KMS-11 (cell line): ENCODE data around the gene RCAN2.

ENCODE experiments used
- H2AFZ ChIP-seq: fragments of 200-600 bp; sonication (generic); 2 replicates; pipeline ENCODE4 v1.6.1; 2016; ENCODE audit warnings: antibody characterized with exemption, mixed run types, low read depth
- H3K27ac ChIP-seq: fragments of 200-600 bp; sonication (generic); 2 replicates; pipeline ENCODE4 v1.6.1; 2016; ENCODE audit warnings: mild to moderate bottlenecking, mixed run types
- H3K27me3 ChIP-seq: fragments of 200-600 bp; sonication (generic); 2 replicates; pipeline ENCODE4 v1.6.1; 2017; ENCODE audit warnings: mild to moderate bottlenecking, low read depth, mixed run types, moderate library complexity; ENCODE audit not compliant: insufficient read depth
- H3K36me3 ChIP-seq: fragments of 200-600 bp; sonication (generic); 2 replicates; pipeline ENCODE4 v1.6.1; 2017; ENCODE audit warnings: mild to moderate bottlenecking, mixed run types; ENCODE audit not compliant: insufficient read depth
- H3K4me1 ChIP-seq: fragments of 200-600 bp; sonication (generic); 2 replicates; pipeline ENCODE4 v1.6.1; 2016; ENCODE audit warnings: mild to moderate bottlenecking, low read depth, mixed run types; ENCODE audit not compliant: poor library complexity, severe bottlenecking
- H3K4me2 ChIP-seq: fragments of 200-600 bp; sonication (generic); 2 replicates; pipeline ENCODE4 v1.7.0; 2016; ENCODE audit warnings: mild to moderate bottlenecking, mixed run types
- H3K4me3 ChIP-seq: fragments of 200-600 bp; sonication (generic); IDR thresholded peaks from 2 replicates; pipeline ENCODE4 v1.6.1; 2017; ENCODE audit warnings: low read depth, low read length, mixed read lengths; ENCODE audit not compliant: insufficient read depth
- H3K79me2 ChIP-seq: fragments of 200-600 bp; sonication (generic); 2 replicates; pipeline ENCODE4 v1.6.1; 2016; ENCODE audit warnings: low read depth, mixed run types; ENCODE audit not compliant: insufficient read depth
- H3K9ac ChIP-seq: fragments of 200-600 bp; sonication (generic); 2 replicates; pipeline ENCODE4 v1.6.1; 2016; ENCODE audit warnings: mild to moderate bottlenecking, mixed run types
- H4K20me1 ChIP-seq: fragments of 200-600 bp; sonication (generic); 2 replicates; pipeline ENCODE4 v1.6.1; 2016; ENCODE audit warnings: mild to moderate bottlenecking, mixed run types; ENCODE audit not compliant: insufficient read depth
- CTCF ChIP-seq: fragments of 200-600 bp; sonication (generic); conservative IDR thresholded peaks from 2 replicates; pipeline ENCODE4 v1.6.1; 2017; ENCODE audit warnings: low read depth, mild to moderate bottlenecking, antibody characterized with exemption, low read length, moderate library complexity, mixed read lengths

RCAN2 gene

DNA sequence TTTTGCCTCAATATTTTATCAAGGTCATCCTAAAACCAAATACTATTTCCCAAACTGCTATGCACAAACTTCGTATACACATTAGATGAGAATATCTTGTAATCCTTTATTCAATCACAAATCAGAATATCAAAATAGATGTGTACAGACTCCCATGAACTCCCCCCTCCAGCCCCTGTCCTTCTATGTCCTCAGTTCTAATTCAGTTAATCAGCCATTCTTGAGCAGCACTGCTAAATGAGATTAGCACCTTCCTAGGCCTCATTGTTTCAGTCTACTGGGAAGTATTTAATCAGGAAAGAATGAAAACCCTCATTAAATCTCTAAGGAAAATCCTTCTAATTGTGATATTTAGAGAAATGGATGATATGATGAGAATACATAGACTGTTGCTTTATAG, 36.6 kb downstream of the RCAN2 start:
- no peak overlapping the region for H3K4me2 ChIP-seq
- H3K4me1 ChIP-seq: no peaks in the 10 kb centered on the region
- no peak overlapping the region for H2AFZ ChIP-seq
- H4K20me1 ChIP-seq: no peaks in the 10 kb centered on the region
- H3K79me2 ChIP-seq: no peaks in the 10 kb centered on the region
- no peaks in the 10 kb centered on the region; the same call in 1 of the 2 replicates for H3K36me3 ChIP-seq
- no peaks in the 10 kb centered on the region for H3K27me3 ChIP-seq
- H3K27ac ChIP-seq: no peak overlapping the region
- no peak overlapping the region for H3K4me3 ChIP-seq
- no peak overlapping the region for H3K9ac ChIP-seq
- no peak for TF ChIP-seq CTCF

GRCh38 chr6:46453741-46454316, 37.4 kb downstream of the RCAN2 start:
- no peaks in the 10 kb centered on the region for H4K20me1 ChIP-seq
- no peak overlapping the region for H3K9ac ChIP-seq
- H3K4me1 ChIP-seq: no peaks in the 10 kb centered on the region
- H3K27ac ChIP-seq: no peak overlapping the region
- H3K79me2 ChIP-seq: no peaks in the 10 kb centered on the region
- no peak for TF ChIP-seq CTCF
- no peak overlapping the region for H2AFZ ChIP-seq
- no peak overlapping the region for H3K4me2 ChIP-seq
- no peak overlapping the region for H3K4me3 ChIP-seq
- no peaks in the 10 kb centered on the region for H3K27me3 ChIP-seq
- H3K36me3 ChIP-seq: no peaks in the 10 kb centered on the region; the same call in 1 of the 2 replicates

GRCh38 chr6:46453216-46453615, 38.0 kb downstream of the RCAN2 start:
- H2AFZ ChIP-seq: no peak overlapping the region
- no peaks in the 10 kb centered on the region for H3K27me3 ChIP-seq
- no peak overlapping the region for H3K27ac ChIP-seq
- no peaks in the 10 kb centered on the region for H3K79me2 ChIP-seq
- H3K36me3 ChIP-seq: no peaks in the 10 kb centered on the region; the same call in 1 of the 2 replicates
- no peaks in the 10 kb centered on the region for H3K4me1 ChIP-seq
- no peak for TF ChIP-seq CTCF
- no peaks in the 10 kb centered on the region for H4K20me1 ChIP-seq
- H3K9ac ChIP-seq: no peak overlapping the region
- H3K4me2 ChIP-seq: no peak overlapping the region
- H3K4me3 ChIP-seq: no peak overlapping the region

DNA sequence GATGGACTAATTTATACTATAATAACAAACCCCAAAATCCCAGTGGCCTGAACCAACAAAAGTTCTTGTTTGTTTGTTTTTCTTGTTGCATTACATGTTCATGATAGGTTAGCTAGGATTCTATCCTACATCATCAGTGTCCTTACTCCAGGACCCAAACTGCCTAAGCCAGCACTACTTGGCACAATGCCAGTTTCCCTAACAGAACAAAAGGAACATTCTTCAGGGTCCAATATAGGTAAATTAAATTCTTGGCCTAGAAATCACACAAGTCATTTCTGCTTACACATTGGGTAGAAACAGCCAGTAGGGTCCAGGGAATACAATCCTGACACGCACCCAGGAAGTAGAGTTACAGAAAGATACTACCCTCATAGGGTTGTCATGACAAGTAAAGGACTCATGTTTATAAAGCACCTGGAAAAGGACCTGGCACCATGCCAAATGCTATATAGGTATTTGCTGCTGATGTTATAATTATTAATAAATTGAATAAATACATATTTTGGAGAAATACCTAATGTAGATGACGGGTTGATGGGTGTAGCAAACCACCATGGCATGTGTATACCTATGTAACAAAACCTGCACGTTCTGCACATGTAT, 38.8 kb downstream of the RCAN2 start:
- Histone ChIP-seq H3K4me2 (no peak overlapping the region), H2AFZ (no peak overlapping the region), H3K36me3 (no peaks in the 10 kb centered on the region; the same call in 1 of the 2 replicates), H3K4me3 (no peak overlapping the region), H3K27ac (no peak overlapping the region), H4K20me1 (no peaks in the 10 kb centered on the region), H3K9ac (no peak overlapping the region), H3K79me2 (no peaks in the 10 kb centered on the region), H3K27me3 (no peaks in the 10 kb centered on the region), H3K4me1 (no peaks in the 10 kb centered on the region)
- no peak for TF ChIP-seq CTCF
